GM18867 (cell line): ENCODE results near the gene GPSM1.

Source experiments
- ATAC-seq: cut with Tn5 transposase; IDR thresholded peaks from one replicate; pipeline ENCODE4 v1.9.1; 2021; ENCODE audit warnings: mild to moderate bottlenecking, moderate library complexity; ENCODE audit not compliant: unreplicated experiment

Gene GPSM1

DNA sequence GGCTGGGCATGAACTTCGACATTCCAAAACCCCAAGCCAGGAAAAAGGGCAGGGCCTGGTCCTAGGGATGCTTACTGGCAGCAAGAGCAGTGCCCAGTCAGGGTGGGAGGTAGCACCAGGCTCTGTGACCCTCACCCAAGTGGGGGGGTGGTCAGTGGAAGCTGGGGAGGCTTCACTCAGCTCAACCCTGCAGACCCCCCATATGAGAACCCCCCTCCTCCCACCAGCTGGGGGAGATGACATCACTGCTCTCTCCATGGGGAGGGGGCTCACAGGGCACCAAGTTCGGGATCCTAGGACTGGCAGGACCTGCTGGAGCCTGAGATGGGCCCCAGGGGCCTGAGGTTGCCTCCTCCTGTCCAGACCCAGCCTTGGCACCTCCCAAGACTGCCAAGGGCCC lies 31.5 kb downstream of the GPSM1 start:
- no peak for ATAC-seq

DNA sequence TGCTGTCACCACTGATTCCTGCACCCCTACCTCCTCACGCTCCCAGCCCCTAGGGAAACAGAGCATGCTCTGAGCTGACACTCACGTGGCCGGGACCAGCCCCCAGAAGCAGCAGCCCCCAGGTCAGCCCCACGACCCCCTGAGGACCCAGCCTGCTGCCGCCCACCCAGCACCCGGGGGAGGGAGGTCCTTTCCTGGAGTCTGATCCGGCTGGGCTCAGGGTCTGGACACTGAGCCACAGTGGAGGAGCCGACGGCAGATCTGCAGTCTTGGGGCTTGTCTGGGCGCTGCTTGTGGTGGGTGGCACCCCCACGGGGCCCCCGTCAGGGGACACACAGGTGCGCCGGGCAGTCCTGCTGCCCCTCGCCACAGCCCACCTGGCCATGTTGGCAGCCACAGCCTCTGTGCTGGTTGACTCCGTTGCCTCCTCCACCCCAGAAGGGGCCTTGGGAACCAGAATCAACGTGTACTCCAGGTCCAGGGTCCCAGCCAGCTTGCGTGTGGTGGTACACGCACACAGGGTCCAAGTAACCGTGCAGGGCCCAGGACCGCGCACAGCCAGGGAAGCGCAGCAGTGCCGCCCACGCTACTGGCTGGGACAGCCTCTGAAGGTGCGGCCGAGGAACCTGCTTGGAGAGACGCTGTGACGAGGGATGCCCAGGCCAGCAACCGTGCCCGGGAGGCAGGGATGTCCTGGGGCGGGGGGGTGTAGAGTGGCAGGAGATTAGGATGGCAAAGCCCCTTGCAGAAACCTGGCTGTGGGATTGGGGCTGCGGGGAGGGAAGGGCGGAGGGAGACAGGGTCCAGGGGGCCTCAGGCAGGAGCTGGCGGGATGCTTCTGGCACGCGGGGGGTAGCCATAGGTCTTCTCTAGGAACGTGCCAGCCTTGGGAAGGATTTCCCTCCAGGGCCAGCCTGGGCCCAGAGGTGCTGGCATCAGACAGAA lies 32.7 kb downstream of the GPSM1 start:
- no peak for ATAC-seq

DNA sequence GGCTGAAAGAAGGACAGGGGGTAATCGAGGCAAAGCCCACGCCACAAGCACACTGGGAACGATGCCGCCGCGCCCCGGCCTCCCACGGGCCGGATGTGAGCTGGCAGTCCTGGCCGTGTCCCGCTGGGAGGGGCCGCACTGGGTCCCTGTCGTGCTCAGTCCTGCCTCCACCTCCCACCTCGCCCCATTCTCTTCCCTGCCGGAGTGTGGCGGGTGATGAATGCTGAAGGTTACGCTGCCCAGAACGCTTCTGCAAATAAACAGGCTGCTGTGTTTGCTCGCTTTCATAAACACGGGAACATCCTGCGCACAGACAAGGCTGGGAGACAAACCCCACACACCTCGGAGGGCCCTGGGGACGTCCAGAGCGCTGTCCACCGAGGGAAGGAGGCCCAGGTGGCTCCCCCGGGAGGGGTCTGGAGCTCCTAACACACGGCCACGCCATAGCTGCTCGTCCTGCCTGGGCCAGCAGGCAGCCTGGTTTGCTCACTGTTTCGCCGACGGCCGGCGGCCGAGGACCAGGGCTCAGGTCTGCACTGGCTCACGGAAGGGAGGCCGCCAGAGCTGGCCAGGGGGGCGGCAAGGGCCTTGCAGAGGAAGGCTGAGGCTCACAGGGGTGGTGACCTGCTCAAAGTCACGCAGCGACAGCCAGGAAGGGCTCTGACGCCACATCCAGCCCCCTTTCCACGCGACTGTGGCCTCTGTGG lies 33.9 kb downstream of the GPSM1 start:
- no peak for ATAC-seq

DNA sequence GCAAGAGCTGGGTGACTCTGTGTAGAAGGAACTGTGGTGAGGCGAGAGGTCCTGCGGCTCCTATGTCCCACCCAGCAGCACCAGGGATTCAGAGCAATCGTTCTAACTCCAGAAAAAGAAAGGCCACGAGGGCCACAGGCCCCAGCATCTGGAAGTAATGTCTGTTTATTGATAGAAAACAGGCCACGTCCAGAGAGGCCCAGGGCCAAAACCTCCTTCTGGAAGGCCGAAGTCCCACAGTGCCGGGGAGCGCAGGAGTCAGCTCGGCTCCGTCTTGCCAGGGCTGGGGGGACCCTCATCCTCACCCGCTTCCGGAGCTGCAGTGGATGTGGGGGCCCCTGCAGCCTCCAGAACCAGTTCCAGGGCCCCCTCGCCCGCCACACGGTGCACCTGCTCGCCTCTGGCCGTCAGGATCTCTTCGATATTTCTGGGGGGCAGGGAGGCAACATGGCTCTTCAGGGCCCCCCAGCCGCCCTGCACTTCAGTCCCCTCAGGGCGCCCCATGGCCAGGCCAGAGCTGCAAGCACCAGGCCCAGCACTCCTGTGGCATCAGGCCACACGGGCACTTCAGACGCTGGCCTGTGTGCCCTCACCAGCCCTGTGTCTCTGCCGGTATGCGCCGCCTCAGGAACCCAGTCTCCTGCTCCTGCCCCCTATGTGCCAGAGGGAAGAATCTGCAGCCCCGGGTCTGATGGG lies 34.6 kb downstream of the GPSM1 start:
- ATAC-seq: no peak

DNA sequence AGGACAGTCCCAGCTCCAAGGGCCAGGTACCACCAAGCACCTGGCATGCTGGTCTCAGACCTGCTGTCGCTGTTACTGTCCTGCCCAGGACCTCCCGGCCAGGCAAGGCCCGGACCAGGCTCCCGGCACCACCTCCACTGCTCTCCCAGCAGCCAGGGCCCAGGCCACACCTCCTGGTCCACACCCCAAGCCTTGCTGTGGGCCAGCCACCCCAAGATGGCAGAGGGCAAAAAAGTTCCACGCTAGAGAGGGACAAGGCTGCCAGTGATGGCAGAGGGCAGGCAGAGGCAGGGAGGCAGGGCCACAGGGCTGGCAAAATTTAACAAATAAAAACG lies 35.1 kb downstream of the GPSM1 start:
- ATAC-seq: no peak

DNA sequence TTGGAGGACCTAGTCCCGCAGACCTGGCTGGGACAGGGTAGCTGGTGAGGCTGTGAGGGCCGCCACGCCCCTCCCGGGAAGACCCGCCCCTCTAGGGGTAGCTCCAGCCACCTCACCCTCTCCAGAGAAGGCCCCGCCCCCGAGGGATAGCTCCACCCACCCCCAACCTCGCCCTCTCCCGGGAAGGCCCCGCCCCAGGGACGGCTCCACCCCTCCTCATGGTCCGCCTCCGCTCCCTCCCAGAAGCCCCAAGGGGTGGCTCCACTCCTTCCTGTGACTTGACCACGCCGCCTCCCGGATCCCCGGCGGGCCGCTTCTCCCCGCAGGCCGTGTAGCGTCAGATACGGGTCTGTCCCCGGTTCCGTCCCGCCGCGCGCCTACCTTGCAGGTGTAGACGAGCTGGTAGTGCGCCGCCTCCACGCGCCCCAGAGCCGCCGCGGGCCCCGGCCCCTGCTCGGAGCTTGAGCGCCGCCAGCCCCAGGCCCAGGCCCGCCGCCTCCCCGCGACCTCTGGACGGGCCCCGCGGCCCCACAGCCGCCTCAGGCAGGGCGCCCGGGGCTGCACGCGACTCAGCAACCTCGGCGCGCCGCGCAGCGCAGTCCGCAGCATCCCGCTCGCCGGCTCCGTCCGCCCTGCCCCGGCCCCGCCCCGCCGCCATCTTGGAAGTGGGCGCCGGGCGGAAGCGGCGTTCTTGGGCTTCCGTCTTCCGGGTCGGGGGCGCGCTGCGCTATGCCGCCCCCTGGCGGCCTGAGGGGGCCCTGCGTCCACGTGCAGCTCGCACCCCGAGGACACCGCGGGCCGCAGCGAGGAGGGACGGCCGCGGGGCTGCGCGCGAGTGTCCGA lies 36.0 kb downstream of the GPSM1 start, which contains the start of gene DNLZ:
TSS of gene DNLZ (minus strand) at position 639 of the 843 bp plus-strand sequence. CDS start at position 609, 30 bp downstream.
- ATAC-seq: peak; percentile 81

DNA sequence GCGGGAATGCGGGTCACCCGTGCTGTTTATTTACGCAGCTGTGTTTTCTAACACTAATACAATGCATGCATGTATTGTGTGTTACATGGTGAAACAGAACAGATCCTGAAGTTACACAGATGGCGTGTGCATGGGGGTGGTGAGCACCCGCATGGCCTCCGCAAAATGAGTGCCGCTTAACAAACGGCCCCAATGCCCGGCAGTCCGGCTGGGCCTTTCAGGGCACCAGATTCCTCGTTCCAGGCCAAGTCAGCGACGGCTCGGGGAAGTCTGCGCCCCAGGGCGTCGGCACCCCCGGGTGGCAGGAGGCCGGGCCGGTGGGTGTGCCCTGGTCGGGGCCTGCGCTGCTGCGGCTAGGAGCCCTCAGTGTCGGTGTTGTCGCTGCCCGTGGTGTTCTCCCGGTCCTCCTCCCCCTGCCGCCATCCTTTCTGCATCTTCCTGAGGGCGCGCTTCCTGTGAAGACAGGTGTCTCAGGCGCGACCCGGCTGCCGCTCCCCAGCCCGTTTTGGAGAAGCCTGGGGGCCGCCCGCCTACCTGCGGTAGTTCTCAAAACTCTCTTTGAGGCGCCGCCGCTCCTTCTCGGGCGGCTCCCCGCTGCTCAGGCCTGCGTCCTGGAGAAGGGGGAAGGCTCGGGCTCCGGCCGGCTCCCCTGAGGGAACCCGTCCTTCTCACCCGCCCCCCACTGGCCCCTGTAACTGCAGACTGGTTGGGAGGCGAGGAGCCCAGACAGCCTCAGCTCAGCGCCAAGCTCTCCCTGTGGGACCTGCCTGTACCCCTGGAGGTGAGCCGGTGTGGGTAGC lies 36.8 kb downstream of the GPSM1 start:
- ATAC-seq: no peak

DNA sequence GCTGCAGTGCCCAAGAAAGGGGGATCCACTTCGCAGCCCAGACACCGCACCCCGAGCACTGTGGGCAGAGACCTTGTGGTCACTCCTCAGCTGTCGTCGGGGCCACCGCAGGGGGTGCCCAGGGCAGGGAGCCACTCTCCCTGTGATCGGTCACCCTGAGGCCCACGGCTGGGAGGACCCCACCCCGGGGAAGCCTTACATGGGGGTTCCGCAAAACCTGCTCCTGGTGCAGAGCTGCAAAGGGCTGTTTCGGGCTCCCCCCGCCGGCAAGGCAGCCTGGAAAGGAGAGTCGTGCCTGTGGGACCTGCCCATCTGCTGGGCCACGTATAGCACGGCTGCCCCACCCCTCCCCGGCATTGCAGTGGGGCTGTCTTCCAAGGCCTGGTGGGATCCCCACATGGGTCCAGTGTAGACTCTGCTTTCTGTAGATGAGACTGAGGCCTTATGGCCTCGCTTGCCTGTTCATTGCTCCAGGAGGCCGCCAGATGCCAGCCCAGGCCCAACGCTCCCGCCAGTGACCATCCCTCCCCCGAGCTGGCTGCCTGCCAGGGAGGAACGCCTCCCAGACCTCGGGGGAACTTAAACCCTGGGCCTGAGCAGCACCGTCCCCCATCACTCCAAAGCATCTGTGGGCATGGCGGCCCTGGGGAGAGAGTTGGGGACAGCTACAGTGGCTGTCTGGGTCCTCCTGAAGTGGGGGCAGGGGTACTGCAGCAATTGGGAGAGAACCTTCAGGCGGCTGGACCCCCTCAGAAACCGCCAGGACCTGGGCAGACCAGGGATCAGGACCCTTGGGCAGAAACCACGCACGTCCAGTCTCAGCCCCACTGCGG lies 37.8 kb downstream of the GPSM1 start:
- ATAC-seq: no peak

DNA sequence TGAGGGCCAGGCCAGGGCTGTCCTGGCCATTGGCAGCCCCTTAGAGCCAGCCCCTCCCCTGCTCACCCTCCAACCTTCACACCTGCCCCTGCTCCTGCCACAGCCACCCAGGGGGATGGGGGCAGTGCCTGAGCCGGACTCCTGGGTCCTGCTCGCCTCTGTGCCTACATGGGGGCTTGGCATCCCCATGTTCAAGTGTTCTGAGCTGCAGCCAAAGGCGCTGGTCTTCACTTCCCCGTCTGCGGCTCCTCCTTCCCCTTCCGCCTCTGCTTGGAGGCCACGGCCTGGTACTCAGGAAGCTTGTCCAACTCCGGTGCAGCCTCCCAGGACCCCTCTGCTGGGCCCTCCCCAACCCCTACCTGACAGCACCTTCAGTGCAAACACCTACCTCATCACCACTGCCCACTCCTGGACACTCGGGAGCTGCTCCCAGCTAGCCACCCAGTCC lies 38.5 kb downstream of the GPSM1 start:
- no peak for ATAC-seq

DNA sequence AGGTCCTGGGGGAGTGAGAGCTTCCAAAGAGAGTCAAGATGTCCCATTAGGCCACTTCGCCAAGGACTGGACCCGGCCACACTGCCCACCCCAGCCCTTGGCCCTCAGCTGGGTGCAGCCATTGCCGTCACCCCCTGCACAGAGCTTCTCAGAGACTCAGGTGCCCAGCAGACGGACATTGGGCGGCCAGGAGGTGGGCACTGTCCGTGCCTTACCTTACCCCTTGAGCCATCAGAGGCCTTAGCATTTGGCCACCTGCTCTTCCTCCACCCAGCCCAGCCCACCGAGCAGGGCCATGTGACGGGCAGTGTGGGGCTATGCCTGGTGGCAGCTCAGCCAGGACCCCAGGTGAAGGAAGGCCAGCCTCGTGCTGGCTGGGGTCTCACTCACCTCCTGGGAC lies 39.5 kb downstream of the GPSM1 start:
- no peak for ATAC-seq

DNA sequence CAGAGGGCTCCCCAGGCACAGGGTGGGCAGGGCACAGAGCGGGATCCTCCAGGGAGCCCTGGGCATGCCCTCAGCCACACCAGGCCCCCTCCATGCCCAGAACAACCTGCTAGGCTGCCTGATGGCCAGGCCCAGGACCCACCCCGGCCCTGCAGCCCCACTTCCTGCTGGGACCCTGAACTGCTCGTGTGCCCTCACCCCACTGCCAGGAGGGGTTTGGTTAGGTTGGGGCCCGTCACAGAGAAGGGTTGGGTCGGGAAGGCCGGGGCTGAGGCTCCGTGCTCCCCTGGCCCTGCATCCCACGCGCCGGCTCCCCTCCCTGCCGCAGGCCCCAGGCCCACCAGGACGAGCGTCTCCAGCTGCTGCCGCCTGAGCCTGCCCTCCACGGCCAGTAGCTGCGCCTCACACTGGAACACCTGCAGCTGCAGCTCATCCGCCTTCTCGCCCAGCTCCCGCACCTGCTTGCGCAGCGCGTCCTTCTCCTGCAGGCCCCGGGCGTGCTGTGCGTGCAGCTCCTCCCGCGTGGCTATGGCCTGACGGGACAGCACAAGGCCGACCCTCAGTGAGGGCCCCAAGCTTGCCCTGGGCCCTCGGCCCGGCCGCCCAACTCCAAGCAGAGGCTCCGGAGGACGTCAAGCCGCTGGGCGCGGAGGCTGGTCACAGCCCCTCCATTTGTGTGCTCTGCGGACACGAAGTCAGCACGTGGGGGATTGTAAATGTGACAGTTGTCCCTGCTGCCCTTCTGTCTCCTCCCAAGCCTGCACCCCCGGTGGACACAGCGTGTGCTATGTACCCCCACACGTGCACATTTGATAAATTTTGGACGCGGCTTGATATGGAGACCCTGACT lies 40.2 kb downstream of the GPSM1 start:
- no peak for ATAC-seq

DNA sequence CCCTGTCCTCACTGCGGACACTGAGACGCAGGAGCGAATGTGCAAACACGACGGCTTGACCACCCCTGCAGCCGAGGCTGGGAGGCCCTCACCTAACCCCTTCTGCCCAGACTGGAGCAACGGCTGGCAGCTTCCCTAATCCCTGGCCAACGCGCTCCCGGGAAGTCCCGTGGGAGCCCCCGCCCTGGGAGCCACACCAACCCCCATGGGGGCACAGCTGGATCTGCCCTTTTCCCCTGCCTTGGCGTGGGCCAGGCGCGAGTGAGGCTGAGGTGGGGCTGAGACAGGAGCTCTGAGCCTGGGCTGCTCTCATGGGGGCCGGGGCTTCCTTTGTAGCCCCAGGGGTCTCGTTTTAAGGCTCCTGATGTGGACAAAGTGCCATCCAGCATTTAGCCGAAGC lies 40.9 kb downstream of the GPSM1 start:
- ATAC-seq: no peak

DNA sequence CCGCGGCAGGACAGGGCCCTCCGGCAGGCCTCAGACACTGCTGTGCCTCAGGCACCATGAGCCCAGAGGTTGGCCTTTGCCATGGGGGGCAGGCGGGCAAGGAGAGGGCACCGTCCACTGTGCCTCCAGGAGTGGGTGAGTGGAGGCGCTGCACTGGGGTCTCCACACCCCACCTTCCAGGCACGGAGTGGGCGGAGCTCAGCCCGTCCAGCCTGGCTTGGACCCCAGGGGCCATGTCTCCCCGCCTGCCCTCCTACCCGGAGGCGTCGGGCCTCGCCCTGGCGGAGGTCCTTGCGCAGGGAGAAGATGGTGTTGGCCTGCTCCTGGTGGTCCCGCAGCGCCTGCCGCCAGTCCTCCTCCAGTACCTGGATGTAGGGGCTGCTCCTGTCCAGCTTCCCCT lies 42.7 kb downstream of the GPSM1 start:
- no peak for ATAC-seq

DNA sequence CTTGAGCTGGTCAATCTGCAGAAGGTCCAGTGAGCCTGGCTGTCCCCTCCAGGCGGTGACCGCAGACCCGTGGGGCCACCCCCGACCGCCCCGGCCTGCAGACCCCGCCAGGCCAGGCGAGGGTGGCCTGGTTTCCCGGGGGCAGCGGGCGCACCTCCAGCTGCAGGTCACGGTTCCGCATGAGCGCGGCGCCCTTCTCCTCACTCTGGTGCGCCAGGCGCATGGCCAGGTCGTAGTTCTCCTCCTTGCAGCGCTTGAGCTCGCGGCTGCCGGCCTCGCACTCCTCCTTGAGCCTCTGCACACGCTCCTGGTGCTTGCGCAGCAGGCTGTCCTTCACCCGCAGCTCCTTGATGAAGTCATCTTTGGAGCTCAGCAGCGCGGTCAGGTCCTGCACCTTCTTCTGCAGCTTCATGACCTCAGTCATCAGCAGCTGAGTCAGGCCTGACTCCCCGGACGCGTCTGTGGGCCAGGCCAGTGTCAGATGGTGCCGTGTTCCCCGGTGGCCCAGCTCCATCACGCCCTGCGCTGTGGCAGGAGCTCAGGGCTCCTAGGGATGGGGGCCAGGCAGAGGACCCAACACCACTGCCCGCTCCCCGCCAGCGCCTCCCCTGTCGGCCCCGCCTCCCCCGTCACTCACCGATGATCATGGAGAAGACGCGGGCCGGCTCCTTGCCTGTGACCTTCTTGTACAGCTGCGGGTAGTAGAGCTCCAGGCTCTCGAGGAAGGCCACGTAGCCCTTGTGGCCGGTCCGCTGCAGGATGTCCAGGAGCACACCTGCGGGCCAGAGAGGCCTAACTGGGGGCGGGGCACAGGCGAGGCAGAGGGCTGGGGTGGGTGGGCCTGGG lies 43.6 kb downstream of the GPSM1 start:
- no peak for ATAC-seq

DNA sequence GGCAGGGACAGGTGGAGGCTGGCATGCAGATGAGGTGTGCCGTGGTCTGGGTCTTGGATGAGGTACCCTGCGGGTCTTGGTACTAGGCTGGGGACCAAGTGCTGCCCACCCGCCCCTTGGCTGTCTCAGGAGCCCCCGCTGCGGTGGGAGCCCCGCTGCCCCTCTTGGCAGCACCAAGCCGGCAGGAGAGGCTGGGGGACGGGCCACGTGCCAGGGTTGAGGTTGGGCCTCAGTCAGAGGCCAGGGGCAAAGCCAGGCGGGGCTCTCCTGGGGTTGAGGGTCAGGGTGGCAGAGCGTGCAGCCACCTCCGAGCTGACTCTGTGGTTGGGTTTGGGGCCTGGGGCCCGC lies 44.2 kb downstream of the GPSM1 start:
- ATAC-seq: no peak

DNA sequence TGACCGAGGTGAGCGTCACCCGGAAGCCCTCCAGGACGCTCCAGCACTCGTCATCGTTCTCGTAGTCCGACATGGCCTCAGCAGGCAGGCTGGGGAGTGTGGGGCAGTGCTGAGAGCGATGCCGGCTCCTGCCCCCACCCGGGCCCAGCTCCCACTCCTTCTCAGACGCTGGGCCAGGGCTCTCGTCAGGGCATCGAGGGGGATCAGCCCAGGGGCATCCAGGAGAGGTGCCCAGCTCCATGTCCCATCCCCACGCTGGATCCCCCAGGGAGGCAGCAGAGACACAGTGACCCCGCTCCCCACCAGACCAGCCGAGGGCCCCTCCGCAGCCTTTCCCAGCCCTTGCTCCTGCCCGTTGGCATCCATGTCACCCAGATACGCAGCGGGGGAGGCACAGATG lies 44.7 kb downstream of the GPSM1 start:
- no peak for ATAC-seq

DNA sequence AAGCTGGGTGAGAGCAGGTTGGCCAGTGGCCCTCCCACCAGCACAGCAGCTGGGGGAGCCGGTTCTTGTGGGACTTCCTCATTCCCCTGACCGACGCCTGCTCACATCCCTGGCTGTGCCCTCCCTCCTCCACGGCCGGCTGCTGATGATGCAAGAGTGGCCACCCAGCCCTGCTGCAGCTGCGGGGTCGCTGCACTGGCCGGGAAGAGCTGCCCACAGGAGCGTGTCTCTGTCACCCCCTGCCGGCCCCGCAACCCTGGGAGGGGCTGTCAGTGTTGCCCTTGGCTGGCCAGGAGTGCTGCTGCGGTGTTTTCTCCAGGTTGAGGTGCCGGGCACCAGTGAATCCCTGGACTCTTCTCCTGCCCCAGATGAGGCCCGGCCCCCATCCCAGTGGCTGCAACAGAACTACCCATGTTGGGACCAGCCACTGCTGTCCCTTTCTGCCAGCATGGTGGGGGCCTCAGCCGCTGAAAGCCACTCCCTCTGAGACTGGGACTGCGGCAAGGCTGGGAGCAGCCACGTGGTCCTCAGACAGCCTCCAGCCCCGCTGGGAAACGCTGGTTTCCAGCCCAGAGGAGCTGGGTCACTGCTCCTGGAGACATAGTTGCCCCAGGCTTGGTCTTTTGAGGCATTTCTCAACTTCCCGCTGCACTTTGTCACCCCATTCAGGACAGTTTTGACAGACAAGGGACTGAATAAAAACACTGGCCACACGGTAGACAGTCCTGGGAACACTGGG lies 45.4 kb downstream of the GPSM1 start:
- ATAC-seq: no peak
